Nephron progenitor cell (in vitro differentiated cells): ENCODE measurements around the gene KRTAP5-5.

ENCODE experiments used
- DNase-seq: peaks from one replicate; pipeline ENCODE4 v3.0.0; 2021
- H3K27ac Mint-ChIP-seq: 2 replicates; pipeline ENCODE4 v1.8.0; 2021; ENCODE audit warnings: mild to moderate bottlenecking, moderate library complexity, mixed read lengths
- H3K27me3 Mint-ChIP-seq: 2 replicates; pipeline ENCODE4 v1.8.0; 2021; ENCODE audit warnings: mild to moderate bottlenecking, low read depth, mixed read lengths; ENCODE audit not compliant: poor library complexity
- H3K36me3 Mint-ChIP-seq: 2 replicates; pipeline ENCODE4 v1.8.0; 2021; ENCODE audit warnings: low read depth, mixed read lengths
- H3K4me1 Mint-ChIP-seq: 2 replicates; pipeline ENCODE4 v1.8.0; 2021; ENCODE audit warnings: mixed read lengths
- H3K4me3 Mint-ChIP-seq: 2 replicates; pipeline ENCODE4 v1.8.0; 2021; ENCODE audit warnings: mild to moderate bottlenecking, moderate library complexity, mixed read lengths
- H3K9me3 Mint-ChIP-seq: 2 replicates; pipeline ENCODE4 v1.8.0; 2021; ENCODE audit warnings: mild to moderate bottlenecking, moderate library complexity, mixed read lengths
- CTCF ChIP-seq: fragments of 200-600 bp; sonication (generic); IDR thresholded peaks from 2 replicates; pipeline ENCODE4 v1.5.0; 2021; ENCODE audit warnings: antibody characterized with exemption

Gene KRTAP5-5

GRCh38 chr11:1625541-1625940, 4.0 kb upstream of the KRTAP5-5 start:
- Mint-ChIP-seq H3K36me3 (no peaks in the 10 kb centered on the region), H3K4me3 (no peak overlapping the region), H3K4me1 (peaks cover 21% of the 10 kb centered on the region), H3K27me3 (peaks cover 31% of the 10 kb centered on the region), H3K9me3 (no peaks in the 10 kb centered on the region), H3K27ac (no peak overlapping the region)
- no peak for TF ChIP-seq CTCF
- no peak for DNase-seq

- Mint-ChIP-seq H3K27ac (no peak overlapping the region), H3K36me3 (no peaks in the 10 kb centered on the region), H3K27me3 (peaks cover 45% of the 10 kb centered on the region), H3K4me1 (peaks cover 35% of the 10 kb centered on the region), H3K4me3 (no peak overlapping the region), H3K9me3 (no peaks in the 10 kb centered on the region)
- TF ChIP-seq CTCF, result peak; percentile 96
- DNase-seq, result peak; percentile 88
Measured at GRCh38 chr11:1628506-1629325, 859 bp upstream of the KRTAP5-5 start.

- Mint-ChIP-seq H3K4me3 (no peak overlapping the region), H3K27me3 (peaks cover 55% of the 10 kb centered on the region), H3K36me3 (no peaks in the 10 kb centered on the region), H3K27ac (no peak overlapping the region), H3K9me3 (no peaks in the 10 kb centered on the region), H3K4me1 (peaks cover 24% of the 10 kb centered on the region)
- TF ChIP-seq CTCF, result no peak
- no peak for DNase-seq
Measured at GRCh38 chr11:1630271-1630670, 696 bp downstream of the KRTAP5-5 start.

- H3K4me3 Mint-ChIP-seq, result no peak overlapping the region
- H3K27ac Mint-ChIP-seq, result no peak overlapping the region
- no peak for TF ChIP-seq CTCF
- H3K36me3 Mint-ChIP-seq, result no peaks in the 10 kb centered on the region
- H3K4me1 Mint-ChIP-seq, result peaks cover 32% of the 10 kb centered on the region
- H3K27me3 Mint-ChIP-seq, result peaks cover 56% of the 10 kb centered on the region
- H3K9me3 Mint-ChIP-seq, result no peaks in the 10 kb centered on the region
- DNase-seq, result no peak
Measured at GRCh38 chr11:1631066-1631568, 1.5 kb downstream of the KRTAP5-5 start.

GRCh38 chr11:1632053-1632714, 2.6 kb downstream of the KRTAP5-5 start:
- H3K36me3 Mint-ChIP-seq, result no peaks in the 10 kb centered on the region
- no peak for TF ChIP-seq CTCF
- peaks cover 32% of the 10 kb centered on the region for H3K4me1 Mint-ChIP-seq
- no peak for DNase-seq
- no peaks in the 10 kb centered on the region for H3K9me3 Mint-ChIP-seq
- no peak overlapping the region for H3K27ac Mint-ChIP-seq
- peaks cover 53% of the 10 kb centered on the region for H3K27me3 Mint-ChIP-seq
- H3K4me3 Mint-ChIP-seq, result no peak overlapping the region
